Stimulated activated CD8-positive, alpha-beta memory T cell treated with anti-CD3 and anti-CD28 coated beads, Interleukin-15, amount 100 ng/mL, for 48 hours (primary cell): Measurements from ENCODE around the gene WDR86.

ENCODE experiments used
- DNase-seq, 2 donors: peaks; one replicate each; pipeline ENCODE4 v3.0.0-alpha.2; 2020; ENCODE audit warnings: low read depth in 2 of 2

The WDR86 gene

DNA sequence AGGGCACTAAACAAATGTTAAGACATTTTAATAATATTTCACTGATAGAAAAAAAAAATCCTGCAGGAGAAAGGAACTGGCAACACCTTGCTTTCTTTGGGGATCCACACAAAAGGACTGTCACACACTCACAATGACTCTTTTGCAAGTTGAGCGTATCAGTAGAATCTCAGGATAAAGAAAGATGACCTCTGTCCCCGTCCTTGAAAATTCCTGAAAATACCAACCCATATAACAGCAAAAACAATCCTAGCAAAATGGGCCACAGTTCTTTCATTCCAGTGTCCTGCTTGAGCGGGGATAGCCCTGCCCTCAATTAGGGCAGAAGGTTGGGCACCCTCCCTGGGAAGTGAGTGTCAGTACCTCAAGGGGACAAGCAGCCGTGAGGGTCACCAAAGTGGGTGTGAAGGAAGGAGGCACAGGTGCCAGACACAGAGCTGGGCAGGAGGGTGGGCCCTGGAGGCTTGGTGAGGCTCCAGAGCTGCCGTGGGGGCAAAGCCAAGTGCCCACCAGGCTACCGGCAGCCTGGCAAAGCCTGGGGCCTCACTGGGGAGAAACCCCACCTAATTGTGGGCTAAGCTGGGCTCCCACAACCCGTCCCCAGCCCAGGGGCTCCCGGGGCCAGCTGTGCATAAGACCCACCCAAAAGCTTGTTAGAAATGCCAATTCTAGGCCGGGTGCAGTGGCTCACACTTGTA lies 2.8 kb downstream of the WDR86 start:
- no peak for DNase-seq

DNA sequence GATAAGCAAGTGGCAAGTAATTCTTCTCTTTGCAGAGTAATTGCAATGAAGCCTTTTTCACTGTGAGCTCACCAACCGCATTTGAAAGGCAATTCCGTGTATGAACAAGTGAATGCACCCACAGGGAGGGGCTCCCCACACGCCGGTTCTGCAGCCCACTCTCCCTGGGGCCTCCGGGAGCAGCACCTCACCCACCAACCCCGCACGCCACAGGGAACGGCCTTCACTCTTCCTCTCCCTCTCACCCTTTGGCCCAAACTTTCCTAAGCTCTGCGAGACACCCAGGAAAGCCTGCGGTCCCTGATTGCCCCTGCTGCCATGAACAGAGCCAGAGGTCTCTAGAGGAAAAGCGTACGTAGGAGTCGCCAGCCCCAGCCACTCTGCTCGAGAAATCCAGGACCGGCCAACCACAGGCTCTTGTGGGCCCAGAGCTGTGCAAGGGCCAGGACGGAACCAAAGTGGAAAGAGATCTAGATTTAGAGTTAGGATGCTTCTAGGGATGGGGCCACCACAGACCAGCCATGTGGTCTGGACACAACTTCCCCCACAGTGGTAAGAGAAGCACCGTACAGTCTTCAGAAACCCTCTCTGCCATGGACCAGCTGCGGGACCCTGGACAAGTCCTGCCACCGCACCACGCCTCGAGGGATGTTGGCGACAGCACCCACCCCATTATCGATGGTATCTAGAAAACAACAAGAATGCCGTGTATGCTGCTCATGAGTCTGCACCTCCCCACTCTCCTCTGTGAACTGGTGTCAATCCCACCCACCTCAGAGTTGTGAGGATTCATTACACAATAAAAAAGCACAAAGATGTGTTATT lies 3.6 kb downstream of the WDR86 start:
- DNase-seq = no peak

DNA sequence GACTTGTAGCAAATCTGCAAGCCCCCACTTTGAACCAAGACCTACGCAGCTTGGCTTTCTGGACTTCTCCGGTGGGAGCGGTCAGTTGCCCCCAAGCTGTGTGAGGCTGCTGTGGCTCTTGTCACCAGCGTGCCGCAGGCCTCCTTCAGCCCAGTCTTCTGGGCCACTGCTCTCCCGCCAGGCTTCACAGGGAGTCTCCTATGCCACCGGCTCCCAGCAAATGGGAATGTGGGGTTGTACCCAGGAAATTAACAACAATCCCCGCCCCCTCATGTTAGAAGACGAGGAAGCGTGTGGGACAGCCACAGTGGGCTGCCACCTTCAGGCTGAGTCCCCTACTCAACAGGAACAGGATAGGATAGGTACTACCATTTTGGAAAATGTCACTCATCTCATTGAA lies 4.2 kb downstream of the WDR86 start:
- no peak for DNase-seq

DNA sequence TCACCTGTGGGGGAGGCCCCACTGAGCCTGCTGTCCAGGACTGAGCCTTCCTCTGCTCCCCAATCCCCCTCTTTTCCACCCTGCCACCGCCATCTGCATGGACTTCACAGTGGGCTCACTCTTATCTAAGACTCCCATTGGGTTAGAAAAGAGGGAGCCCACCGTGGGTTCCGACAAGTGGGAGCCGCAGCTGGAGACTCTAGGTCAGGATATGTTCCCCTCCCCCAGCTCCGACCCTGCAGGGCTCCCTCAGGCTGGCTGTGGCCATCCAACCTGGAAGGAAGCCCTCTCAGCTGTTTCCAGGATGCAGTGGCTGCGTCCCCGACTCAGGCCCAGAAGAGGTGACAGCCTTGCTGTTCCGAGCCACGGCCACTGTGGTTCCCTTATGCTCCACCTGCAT lies 4.8 kb downstream of the WDR86 start:
- no peak for DNase-seq

DNA sequence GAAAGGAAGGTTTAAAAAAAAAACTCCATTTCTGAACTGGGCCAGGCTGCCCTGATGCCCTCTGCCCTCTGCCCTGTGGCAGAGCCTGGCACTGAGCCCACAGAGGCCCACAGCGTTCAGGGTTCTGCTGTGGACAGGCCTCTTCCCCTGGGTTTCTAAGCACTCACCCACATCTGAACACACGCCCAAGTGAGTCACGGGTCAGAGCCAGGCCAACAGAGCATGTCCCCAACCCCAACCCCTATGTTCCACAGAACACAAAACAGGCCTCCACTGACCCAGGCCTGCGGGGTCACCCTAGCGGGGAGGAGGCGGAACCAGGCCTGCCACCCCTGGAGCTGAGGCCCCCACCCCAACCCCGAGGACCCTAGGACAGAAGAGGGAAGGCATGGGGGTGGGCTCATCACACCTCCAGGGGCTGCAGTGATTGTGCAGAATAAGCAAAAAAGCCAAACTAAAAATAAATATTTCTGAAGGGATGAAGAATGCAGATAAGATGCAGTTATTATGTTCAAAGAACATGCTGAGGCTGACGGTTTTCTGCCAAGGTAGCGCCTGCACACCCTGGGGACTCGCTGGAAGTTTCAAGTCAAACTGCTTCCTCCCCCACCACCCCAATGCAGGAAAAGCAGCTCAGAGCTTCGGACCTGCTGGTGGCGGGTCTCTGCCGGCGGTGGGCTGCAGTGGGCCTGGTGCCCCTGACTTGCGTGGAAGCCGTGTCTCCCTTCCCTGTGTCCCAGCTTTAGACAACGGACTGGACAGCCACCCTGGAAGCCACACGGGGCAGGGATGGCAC lies 5.4 kb downstream of the WDR86 start:
- DNase-seq = no peak

DNA sequence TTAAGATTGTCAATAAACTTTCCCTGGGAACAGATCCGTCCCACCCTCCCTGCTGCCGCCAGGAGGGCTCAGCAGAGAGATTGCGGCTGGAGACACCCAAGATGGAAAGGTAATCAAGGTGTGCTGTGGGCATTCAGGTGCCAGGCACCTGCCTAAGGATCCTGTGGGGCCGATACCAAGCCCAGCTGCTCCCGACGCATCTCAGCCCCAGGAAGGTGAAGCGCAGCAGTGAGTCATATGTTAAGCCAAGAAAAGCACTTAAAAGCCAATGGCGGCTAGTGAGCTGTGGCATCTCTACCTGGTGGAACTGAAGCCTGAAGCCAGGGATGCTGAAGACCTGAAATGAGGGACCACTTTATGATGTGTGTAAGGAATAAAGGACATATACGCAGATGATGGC lies 6.1 kb downstream of the WDR86 start:
- DNase-seq = no peak

DNA sequence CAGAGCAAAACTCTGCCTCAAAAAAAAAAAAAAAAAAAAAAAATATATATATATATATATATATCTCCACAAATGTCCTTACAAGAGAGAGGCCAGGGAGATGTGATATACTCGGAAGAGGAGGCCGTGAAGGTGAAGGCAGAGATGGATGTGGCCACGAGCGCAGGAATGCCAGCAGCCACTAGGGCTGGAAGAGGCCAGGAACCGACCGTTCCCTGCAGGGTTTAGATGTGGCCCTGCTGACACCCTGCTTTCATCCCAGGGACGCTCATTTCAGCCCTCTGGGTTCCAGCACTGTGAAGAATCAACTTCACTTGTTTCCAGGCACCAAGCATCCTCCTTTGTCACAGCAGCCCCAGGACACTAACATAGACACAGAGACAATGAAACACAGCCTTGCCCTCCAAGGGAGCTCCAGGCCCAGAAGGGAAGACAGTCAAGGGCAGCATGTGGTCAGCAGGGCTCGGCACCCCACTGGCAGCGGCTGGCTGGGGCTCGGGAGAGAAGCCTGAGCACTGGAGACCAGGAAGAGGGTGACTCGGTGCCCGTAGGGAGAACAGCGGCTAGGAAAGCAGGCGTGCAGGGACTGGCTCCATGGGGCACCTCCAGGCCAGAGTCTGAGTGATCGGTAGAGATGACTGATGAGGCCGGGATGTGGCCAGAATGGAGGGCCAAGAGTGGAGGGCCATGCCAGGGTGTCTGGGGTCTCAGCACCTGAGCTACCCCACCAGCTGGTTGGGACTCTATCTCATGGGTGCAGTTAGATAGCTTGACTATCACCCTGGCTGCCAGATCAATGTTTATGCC lies 7.6 kb downstream of the WDR86 start:
- no peak for DNase-seq

DNA sequence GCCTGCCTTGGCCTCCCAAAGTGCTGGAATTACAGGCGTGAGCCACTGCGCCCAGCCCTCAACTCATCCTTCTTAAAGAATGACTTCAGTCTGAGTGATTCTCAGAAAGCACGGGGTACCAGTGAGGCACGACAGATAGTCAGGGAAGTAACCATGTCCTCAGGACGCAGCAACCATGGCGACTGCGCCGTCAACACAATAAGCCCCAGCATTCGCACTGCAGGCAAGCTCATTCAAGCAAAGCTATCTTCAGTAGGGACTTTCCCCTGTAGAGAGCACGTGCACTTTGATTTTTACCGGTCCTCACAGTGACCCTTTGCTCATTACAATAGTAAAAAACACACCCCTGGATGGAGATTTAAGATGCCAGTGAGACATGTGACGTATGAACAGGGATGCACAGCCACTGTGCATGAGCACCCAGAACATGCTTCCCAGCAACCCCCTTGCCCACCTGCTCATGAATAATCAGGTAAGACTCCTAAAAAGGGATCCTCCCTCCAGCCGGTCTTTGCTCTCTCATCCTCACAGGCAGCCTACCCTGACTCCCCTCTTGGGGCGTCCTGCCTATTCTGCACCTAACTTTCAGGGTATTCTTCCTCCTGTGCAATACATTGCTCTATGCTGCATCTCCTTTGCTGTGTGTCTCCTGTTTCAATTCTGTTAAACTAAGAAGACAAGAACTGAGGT lies 9.1 kb downstream of the WDR86 start:
- DNase-seq = no peak

DNA sequence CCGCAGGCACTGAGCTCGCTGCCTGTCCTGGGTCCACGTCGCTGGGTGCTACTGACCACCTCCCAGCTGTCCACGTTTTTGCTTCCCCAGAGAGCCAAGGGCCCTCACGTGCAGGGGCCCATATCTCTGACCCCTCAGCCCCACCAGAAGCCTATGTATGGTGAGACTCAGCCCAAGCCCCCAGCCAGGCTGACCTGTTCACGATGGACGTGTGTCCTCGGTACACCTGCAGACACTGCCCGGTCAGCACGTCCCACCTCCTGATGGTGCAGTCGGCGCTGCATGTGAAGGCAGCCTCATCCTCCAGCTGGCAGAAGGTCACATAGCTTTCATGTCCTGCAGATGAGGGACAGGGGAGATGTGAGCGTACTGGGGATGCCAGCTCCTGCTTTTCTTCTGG lies 9.9 kb downstream of the WDR86 start:
- DNase-seq = no peak

DNA sequence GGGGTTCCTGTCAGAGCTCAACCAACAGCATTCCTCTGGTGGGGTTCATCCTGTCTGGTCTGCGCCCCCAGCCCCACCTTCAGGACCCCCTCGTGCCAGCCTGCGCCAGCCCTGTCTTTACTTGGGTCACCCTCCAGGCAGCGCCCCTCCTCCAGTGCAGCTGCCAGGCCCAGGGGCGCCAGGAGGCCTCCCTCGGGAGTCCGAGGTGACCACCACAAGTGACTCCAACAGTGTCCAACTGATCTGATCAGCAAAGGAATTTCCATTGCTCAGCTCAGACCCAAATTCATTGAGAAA lies 10.6 kb downstream of the WDR86 start:
- no peak for DNase-seq

DNA sequence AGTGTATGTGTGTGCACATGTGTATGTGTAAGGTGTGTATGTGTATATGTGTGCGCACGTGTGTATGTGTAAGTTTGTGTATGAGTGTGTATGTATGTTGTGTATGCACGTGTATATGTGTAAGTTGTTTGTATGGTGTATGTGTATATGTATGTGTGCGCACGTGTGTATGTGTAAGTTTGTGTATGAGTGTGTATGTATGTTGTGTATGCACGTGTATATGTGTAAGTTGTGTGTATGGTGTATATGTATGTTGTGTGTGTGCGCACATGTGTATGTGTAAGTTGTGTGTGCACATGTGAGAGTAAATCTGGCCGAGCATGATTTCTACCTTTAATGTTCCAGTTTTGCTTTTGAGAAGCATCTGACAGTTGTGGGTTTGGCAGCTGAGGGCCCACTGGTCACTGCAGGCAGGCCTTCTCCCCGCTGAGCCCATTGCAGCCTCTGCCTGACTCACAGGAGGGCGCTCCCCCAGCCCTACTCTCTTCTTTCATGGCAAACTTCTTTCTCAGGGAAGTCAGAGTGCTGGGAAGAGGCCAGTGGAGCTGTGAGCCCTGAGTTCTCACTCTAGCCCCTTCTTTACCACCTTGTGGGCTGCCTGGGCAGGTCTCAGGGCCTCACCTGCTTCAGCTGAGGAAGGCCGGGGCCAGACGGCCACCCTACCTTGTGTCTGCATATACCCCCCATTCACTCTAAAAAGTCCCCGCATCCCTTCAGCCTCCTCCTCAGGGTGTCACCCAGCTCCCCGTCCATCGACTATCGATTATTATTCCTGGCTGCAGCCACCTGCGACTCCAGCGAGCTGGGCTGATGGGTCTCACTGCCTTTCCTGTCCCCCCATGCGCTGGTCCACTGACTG lies 11.2 kb downstream of the WDR86 start:
- DNase-seq = no peak

DNA sequence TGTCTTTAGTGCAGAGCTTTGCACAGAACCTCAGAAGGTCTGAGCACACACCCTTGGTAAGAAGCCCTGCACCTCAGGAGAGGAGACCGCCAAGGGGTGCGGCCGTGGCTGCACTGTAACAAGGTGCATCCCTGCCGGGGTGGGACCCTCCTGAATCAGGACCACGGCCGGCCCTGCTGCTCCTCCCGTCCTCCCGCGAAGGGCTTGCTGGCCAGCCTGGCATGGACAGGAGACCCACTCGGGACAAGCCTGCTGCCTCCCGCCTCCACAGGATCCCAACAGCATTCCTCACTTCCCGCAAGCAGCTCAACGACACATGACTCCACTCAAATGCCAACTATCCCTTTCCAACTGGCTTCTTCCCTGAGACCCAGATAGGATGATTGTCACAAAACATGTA lies 12.8 kb downstream of the WDR86 start:
- no peak for DNase-seq

DNA sequence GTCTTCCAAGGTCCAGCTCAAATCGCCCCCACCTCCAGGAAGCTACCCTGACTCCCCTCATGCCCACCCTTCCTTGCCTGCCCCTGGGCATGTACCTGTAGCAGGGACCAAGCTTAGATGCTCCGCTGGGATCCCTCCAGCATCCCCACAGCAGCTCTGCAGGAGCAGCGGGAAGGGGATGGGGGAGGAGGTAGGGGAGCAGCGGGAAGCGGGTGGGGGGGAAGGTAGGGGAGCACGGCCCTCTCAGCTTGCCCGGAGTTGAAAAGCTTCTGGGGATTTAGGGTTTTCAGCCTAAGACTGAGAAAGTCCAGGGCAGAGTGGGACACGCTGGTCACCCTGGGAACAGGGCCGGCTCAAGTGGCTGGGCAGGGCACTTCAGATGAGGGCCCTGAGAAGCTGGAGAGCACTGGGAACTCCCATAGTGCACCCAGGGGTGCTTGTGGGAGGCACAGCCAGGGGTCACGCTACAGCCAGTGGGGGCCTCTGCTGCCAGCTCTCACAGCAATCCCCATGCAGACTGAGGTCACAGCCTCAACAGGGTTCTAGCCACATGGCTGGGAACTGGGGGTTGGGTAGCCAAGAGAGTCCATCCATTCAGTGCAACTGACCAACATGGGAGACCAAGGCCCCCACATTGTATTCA lies 13.4 kb downstream of the WDR86 start:
- DNase-seq = no peak

DNA sequence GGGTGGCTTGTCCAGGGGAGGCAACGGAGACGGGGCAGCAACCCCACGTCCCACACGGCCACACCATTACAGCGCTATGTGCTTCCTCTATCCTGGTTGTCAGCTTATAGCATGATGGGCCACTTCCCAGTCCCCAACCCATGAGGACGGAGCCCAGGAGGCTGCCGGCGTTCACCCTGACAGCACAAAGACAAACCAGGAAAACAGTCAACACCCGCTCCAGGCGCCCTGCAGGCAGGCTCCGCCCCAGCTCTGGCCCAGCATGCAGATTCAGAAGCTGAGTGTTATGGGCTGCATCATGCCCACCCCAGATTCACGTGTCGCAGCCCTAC lies 14.8 kb downstream of the WDR86 start:
- DNase-seq = no peak

DNA sequence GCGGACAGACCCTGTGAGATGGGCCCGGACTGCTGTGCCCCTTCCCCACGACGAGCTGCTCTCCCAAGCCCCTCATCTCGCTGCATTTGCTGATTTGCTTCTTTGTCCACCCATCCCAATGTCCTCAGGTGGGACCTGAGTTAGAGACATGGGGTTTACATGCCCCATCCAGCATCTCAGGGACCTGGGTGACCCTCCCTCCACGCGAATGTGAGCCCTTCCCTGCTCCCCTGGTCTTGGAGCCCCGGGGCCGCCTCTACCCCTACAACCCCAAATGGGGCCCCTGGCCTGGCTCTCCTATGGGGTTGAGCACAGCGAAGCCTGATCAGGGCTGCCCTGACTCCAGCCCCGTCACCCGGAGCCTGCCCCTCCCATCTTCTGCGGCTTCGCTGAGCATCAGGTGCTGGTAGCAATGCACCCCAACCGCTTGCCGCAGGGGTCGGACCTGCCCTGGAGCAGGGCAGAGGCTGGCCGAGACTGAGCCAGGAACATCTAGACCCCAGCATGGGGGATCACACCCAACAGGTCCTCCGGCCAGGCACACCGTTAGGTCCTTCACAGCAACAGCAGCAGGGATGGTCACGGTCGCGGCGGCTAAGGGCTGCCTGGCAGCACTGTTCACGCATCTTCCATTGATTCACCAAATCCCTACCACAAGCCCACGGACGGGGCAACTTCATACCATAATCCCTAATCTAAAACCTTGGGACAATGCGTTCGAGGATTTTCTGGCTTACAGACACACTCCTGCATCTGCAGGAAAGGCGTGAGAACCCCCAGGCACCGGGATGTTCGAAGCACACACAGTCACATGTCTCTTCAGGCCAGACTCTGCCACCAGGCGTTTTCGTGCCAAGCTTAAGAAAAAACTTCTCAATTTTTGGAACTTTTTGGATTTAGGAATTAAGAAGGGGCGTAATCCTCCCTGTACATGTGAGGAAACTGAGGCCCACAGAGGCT lies 15.5 kb downstream of the WDR86 start:
- no peak for DNase-seq

DNA sequence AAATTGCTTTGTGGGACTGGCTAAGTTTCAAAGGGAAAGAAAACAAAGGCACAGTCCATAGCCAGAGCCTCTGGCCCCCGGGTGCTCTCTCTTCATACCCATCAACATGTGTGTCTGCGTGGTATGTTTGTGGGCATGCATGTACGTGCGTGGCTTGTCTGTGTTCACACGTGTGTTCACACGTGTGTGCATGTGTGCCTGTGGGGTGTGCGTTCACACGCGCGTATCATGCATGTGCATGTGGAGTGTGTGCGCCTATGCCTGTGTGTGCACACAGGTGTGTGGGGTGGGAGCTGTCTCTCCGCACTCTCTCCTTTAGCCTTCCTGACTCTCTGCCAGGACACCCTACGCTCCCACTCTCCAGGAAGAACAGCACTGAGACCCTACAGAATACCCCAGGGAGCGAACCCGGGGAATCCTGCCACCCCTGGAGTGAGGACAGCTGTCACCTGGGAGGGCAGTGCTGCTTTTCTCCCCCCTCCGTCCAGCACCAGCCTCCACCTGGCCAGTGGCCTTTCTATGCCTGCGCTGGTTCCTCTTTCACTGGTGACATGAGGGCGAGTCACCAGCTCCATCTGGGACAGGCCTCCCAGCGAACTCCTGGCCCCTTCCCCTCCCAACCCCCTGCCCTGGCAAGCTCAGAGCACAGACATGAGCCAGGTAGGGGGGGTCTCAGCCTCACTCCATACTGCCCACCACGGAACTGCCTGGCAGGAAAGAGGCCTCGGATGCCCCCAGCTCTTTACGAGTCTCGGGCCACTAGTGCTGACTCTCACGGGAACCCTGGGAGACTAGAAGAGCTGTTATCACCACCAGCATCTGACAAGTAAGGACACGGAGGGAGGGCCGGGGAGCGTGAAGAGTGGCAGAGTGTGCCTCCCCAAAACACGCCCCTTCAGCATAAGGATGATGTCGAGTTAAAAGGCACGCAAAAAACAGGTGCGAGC lies 16.5 kb downstream of the WDR86 start:
- no peak for DNase-seq

DNA sequence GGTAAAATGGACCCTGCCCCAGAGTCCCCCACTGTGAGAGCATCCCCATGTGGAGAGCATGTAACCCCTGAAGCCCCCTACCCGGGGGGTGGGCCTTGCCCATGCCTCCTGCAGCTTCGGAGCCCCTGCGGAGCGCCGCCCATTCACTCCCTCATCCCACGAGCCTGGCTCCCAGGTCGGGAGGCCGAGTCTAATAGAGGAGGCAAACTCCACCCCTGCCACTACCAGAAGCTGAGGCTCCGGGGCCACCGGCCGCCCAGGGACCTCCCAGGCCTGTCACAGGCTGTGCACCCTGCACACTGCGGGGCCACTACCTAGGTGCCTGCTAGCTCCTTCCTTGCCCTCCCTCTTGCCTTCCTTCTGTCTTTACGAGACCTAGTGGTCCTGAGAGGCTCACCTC lies 17.4 kb downstream of the WDR86 start:
- no peak for DNase-seq

DNA sequence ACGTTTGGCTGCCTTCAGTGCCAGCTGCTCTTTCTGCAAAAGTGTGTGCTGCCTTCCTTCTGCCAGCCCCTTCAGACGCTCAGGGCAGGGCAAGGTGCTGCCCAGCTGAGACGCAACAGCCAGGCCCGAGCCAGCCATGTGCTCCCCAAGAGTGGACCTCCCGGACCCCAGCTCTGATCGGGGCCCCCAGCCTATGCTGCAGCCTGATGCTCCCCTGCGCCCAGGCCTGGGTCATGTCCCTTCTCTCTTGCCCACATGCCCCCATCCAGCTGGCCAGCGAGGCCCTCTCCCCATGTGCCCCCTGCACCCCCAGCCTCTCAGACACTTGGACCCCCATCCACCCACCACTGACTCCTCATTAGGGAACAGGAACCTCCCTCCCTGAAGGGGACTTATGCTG lies 17.8 kb downstream of the WDR86 start:
- DNase-seq = no peak
